ENCODE results near the gene NTSR1.

NTSR1 gene

DNA sequence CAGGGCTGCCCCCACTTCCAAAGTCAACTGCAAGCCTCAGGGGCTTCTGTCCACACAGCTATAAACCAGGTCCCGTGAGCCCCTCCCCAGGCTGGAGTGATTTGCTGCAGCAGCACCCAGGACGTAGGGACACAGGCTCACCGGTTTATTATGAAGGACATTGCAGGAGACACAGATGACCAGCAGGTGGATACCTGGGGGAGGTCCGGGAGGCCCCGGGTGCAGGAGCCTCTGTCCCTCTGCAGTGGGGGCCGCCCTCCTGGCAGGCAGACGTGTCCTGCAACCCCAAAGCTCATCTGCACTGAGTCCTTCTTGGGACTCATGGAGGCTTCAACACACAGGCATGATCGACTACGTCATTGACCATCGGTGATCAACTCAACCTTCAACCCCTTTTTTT lies 14.5 kb upstream of the NTSR1 start:
- no peak for DNase-seq (ENCODE audit: low spot score)

DNA sequence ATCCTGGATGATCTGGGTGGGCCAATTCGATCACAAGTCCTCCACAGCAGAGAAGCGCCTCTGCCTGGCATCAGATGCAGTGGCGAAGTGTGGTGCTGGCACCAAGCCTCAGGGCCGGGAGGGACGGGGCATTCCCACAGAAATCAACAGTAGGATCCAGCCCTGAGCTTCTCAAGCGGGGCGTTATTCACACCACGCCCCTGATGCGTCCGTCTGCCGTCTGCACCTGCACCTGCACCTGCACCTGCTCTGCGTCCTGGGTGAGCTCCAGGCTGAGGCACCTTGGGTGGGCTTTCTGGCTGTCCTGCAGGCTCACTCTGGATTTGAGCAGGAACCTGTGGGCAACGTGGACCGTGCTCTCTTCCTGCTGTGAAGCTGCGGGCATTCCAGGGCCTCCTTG lies 13.8 kb upstream of the NTSR1 start:
- no peak for DNase-seq (ENCODE audit: low spot score)

DNA sequence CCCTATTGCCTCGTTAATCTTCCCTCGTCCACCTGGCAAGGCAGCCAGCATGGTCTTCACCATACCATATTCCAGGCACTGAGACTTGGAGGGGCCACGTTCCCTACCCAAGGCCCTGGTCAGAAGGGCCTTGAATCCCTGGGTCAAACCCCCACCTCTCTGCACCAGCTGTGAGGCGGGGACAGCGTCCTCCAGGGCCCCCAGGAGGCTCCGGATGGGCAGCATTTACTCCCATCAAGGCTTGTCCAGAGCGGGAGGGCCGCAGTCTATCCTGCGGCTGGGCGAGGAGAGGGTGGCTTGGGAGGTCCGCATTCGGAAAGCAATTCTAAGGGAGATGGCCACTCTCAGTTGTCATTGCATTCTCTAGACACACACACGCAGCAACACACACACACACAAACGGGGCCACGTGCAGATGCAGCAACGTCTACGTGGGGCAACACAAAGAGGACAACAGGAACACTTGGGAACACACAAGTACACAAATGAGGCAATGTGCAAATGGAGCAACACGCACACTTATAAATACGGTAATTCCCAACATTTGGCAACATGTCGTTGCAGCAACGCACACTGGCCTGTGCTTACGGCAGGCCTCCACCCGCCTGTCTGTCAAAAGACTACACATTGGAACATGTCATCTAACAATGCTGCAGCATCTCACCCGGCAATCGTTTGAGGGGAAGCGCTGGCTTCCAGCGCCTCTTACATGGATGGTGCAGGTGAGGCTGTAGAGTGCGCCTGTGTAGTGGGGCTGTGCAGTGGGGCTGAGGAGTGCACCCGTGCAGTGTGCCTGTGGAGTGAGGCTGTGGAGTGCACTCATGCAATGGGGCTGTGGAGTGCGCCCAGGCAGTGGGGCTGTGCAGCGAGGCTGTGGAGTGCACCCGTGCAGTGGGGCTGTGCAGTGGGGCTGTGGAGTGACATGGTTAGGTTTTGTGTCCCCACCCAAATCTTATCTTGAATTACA lies 12.9 kb upstream of the NTSR1 start:
- no peak for DNase-seq (ENCODE audit: low spot score)

DNA sequence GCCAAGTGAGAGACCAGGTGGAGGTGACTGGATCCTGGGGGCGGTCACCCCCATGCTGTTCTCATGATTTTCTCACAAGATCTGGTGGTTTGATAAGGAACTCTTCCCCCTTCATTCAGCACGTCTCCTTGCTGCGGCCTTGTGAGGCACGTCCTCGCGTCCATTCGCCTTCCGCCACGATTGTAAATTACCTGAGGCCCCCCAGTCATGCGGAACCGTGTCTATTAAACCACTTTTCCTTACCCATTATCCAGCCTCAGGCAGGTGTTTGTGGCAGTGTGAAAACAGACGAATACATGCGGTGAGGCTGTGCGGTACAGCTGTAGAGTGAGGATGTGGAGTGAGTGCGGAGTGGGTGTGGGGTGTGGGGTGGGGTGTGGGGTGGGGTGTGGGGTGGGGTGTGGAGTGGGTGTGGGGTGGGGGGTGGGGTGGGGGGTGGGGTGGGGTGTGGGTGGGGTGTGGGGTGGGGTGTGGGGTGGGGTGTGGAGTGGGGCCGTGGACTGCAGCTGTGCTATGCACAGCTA lies 12.1 kb upstream of the NTSR1 start:
- no peak for DNase-seq (ENCODE audit: low spot score)

DNA sequence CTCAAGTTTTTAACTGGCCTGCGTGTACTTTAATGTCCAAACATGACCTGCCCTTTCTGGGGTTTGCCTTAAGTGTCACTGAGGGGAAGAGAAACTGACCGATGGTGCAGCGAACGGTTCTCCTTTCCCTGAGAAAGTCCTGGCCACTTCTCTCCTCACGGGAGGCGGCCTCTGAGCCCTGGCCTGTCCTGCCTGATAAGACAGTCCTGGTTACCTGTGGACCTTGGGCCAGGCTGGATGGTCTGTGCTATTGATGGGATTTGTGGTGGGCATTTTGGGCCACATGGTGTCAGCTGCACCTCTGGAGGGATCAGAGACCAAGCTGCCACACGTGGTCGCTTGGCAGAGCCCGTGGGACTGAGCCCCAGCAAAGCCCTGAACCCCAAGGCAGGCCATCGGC lies 11.6 kb upstream of the NTSR1 start:
- no peak for DNase-seq (ENCODE audit: low spot score)

DNA sequence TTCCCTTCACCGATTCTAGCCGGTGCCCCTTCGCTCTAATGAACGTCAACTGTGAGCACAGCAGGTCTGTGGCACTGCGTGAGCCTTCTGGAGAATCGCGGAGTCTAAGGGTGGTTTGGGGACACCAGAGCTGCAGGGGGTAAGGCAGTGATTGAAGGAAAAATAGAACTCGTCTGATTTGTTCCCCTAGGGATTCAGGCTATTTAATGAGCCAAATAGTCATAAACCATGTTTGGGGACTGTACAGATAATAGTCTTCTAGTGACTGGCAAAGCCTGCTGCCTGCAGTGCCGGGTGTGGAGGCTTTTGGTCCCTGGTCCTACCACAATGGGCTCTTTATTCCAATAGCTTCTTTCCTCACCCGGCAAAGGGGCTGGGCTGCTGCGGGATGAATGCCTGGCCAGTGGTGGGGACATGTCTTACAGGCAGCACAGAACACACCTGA lies 11.1 kb upstream of the NTSR1 start:
- DNase-seq (ENCODE audit: low spot score), result no peak

DNA sequence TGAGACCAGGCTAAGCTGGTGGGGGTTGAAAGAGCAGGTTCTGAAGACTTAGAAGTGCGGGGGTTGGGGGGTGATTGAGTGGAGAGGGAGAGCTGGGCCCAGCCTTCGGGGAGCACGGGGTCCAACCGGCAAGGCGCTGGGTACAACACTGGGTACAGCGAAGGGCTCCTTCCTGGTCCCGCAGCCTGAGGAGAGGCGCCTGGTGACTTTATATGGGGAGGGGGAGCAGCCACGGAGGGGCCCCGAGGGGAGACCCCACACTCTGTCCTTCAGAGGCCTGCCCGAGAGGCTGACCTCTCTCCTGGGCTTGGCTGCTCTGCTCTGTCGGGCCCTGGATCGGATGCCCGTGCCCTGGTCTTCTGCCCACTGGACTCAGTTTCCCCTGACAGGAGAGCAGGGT lies 10.4 kb upstream of the NTSR1 start:
- no peak for DNase-seq (ENCODE audit: low spot score)

DNA sequence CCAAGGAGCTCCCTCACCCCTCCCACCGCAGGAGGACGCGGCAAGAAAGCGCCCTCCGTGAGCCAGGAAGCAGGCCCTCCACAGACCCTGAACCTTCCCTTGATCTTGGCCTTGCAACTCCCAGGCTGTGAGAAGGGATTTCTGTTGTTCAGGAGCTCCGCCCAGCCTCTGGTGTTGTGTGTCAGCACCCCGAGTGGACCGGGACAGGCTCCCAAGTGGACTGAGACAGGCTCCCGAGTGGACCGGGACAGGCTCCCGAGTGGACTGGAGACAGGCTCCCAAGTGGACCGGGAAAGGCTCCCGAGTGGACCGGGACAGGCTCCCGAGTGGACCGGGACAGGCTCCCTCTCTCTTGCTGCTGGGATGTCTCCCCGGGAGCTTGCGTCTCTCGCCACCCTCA lies 9.3 kb upstream of the NTSR1 start:
- no peak for DNase-seq (ENCODE audit: low spot score)

DNA sequence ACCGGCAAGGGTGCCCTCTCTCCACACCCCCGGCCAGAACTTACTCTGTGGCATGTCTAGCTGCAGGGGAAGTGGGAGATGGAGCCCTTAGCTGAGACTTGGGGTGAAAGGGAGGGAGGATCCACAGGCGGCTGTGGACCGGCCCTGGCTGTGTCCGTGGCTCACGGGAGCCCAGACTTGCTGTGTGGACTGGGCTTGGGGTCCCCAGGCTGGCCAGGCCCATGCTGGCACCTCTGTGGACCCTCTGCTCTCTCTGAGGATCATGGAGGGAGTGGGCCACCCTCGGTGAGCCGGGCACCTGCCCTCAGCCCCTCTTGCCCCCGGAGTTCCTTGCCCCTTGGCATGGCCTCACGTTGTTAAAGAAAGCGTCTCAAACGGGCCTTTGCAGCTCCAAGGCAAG lies 8.9 kb upstream of the NTSR1 start:
- no peak for DNase-seq (ENCODE audit: low spot score)

DNA sequence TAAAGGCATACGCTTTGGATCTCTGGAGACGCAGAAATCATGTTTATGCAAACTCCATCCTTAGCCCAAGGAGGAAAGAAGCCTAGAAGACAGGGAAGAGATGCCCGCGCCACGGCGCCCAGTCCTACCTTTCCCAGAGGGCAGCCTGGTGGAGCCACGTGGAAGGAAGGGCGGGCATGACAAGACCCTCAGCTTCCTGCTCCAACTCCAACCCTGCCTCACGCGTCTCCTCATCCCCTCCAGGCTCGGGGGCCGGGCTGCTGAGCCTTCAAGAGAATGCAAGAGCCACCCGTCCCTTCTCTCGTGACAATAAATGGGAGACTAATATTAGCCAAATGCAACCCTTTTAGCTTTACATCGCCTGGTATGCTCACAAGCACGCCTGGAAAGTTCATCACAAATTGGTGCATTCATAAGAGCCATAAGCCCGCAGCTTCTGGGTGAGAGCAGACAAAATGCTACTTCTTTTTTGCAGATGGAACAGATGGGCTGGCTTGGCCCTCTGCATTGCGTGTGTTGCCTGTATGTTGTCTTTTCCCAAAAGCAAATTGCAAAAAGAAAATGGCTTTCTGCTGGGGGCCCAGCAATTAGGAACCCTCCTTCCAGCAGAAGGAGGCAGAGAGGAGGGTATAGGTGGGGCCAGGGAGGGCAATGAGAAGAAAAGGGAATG lies 8.2 kb upstream of the NTSR1 start:
- DNase-seq (ENCODE audit: low spot score), result no peak

DNA sequence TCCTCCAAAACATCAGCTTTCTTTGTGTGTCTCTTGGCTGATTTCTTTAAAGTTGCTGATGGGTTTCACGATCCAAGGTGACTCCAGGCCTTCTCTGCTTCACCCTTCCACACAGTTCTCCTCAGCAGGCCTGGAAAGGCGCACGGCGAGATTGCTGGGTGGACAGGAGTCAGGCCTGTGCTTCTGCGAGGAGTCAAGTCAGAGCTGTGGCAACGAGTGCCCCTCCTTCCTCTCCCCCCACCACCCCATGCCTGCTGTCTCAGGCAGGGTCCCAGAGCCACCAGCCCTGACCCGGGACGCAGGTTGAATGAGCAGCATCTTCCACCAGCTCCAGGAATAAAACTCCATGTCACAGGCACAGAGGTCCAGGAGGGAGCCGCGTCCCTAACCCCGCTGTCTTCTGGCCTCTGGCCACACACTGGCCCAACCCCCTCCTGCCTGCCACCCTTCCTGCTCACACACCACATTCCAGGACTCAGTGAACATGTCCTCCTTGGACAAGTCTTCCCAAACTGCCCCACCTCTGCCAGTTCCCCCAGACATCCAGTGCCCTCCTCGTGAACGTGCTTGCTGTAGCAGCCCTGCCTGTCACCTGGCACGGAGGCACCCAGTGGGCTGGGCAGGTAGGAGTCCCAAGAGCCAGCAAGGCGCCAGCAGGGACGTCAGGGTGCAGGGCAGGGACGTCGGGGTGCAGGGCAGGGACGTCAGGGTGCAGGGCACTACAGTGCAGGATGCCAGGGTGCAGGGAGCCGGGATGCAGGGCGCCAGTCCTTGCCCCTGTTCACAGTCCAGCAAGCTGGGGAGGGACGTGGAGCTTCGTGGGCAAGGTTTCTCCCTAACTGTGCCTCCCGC lies 7.2 kb upstream of the NTSR1 start:
- no peak for DNase-seq (ENCODE audit: low spot score)

DNA sequence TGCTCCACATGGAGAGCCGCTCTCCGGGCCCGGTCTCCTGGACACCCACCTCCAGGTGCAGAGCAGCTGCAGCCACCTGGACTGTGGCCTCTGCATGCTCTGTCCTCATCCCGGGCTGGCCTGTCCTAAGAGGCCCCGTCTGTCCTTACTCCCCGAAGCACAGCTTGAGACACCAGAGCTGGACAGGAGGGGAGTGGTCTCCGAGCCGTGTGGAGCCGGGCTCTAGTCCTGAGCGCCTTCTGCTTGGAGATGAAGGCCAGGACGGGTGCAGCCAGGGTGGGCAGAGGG lies 6.7 kb upstream of the NTSR1 start:
- DNase-seq (ENCODE audit: low spot score), result no peak

DNA sequence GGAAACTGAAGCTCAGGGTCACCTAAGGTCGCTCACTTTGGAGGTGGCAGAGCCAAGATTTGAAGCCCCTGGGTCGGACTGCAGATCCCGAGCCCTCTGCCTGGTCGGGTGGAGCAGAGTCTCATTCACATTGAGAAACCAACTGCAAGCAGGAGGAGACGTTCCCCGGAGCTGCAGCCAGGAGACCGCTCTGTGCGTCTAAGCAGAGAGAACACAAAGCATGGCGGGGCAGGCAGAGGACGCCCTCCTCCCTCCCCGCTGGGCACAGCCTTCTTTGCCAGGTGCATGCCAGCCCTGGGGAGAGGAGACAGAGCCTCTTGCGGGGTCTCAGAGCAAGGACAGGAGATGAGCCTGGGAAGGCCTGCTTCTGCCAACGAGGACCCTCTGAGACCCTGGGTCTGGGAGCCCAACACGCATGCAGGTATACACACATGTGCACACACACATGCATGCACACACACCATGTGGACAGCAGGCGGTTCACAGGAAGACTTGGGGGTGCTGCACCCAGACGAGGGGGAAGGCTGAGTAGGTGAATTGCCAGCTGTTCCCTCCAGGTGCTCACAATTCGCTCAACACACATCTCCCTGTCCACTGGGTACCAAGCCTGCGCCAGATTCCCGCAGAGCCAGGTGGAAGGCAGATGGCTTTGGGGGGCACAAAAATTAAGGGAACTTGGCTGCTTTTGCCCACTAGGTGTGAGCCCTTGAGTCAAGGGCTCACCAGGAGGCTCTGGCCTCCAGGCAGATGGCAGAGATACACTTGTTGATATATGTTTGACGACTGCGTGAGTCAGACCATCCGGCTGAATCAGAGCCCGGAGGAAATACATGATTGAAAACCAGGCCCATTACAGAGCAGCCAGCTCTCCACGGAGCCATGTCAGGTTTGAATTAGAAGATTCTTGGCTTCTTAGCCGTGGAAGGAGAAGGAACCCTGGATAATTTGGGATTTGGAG lies 5.5 kb upstream of the NTSR1 start:
- DNase-seq (ENCODE audit: low spot score), result peak; percentile 92

DNA sequence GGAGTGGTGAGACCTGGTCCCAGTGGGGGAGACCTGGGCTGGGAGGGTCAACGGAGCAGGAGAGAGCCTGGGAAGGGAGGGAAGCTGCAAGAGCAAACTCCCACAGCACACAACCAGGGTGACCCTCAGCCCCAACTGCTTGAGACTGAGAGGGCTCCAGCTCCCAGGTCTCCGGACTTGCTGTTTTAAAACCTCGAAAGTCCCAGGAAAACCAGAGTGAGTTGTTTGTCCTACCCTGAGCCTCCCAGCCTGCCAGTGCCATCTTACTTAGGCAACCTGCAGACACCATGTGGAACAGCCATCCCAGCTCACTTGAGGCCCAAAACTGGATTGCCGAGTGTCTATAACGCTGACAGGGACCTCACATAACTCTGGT lies 4.8 kb upstream of the NTSR1 start:
- DNase-seq (ENCODE audit: low spot score), result no peak

DNA sequence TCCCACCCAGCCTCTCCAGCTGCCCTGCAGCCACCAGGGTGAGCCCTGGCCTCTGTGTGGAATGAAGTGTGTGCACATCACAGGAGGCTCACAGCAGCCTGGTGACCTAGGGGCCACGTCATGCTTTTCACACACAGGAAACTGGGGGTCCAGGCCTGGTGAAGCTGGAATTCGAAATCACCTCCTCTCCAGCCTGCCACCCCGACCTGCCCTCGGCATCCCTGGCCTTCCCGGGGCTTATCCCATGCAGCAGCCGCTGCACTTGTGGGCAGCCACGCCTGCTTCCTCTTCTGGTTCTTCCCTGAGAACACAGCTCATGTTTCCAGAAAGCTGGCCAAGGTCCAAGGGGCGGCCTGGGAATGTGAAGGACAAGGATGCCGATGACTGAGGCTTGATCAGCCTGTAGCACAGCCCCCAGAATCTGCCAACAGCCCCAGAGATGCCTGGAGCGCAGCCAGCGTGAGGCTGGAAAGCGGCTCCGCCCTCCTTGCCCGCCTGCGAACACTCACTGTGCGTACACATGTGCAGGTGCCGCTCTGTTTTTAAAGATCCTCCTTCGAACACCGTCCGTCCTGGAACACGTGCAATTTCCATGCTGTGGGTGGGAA lies 4.2 kb upstream of the NTSR1 start:
- peak; percentile 90 for DNase-seq (ENCODE audit: low spot score)

DNA sequence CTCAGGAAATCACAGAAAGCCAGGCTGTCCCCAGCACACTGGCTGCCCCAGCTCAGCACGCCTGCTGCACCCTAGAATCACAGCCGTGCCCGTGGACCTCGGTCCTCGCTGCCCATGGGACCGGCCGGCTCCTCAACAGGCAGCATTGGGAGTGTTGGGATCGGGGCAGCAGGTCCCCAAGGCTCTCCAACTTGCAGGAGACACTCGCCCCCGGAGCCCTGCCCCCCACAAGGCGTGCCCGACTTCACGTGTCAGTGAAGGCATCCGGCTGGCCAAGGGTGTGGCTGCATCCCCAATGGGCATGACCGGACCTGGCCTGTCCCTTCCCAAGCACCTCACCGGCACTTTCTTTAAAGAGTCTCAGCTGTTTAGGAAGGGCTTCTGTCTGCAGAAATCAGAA lies 3.0 kb upstream of the NTSR1 start:
- DNase-seq (ENCODE audit: low spot score), result no peak

DNA sequence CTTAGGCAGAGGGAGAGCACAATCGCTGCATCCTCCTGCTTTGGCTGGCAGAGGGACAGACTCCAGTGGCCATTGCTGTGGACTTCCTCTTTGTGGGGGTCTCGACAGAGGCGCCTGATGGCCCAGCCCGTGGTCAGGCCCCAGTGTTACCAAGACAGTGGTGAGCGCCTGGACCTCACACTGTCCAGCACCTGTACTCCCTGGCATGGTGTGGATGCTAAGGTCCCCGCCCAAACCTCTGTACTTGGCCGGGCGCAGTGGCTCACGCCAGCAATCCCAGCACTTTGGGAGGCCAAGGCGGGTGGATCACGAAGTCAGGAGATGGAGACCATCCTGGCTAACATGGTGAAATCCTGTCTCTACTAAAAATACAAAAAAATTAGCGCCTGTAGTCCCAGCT lies 2.3 kb upstream of the NTSR1 start:
- DNase-seq (ENCODE audit: low spot score), result no peak

DNA sequence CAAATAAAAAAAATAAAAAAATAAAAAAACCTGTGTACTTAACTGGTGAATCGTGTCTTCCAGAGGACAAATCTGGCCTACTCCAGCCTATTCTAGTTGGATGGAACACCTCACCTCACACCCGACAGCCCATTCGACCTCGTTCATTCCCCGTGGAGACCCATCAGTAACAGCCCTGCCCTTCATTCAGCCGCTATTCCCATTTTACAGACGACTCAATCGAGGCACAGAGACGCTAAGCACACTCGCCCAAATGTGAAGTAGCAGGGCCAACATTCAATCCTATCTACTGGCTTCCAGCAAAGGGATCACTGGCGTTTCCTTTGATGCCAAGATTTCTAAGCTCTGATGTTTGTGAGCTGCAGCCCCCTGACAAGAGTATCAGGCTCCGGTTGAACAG lies 1.8 kb upstream of the NTSR1 start:
- no peak for DNase-seq (ENCODE audit: low spot score)

DNA sequence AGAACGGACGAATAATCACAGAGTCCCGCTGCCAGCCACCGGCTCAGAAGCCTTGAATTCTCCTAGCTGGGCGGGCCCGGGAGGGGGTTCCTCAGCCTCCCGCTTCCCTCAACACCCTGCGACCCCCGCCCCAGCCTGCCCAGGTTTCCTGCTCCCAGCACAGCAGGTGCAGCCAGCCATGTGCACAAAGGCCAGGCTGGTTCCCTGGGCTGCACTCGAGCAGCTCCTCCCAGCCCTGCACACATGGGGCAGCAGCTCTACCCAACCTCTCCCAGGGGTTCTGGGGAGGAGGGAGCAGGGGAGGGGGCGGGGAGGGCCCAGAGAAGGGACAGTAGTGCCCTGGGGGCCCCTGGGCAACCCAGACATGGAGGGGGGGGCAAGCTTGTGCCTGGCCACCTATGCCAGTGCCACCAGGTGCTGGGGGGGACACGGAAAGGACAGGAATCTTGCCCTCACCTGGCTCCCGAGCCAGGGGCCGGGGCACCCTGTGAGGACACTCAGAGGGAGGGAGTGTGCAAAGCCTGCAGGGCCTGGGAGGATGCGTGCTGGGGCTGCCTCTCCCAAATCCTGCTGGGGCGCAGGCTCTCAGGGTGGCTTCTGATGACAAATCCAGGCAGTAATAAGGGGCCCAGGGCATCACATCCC lies 1.2 kb upstream of the NTSR1 start:
- DNase-seq (ENCODE audit: low spot score), result no peak

DNA sequence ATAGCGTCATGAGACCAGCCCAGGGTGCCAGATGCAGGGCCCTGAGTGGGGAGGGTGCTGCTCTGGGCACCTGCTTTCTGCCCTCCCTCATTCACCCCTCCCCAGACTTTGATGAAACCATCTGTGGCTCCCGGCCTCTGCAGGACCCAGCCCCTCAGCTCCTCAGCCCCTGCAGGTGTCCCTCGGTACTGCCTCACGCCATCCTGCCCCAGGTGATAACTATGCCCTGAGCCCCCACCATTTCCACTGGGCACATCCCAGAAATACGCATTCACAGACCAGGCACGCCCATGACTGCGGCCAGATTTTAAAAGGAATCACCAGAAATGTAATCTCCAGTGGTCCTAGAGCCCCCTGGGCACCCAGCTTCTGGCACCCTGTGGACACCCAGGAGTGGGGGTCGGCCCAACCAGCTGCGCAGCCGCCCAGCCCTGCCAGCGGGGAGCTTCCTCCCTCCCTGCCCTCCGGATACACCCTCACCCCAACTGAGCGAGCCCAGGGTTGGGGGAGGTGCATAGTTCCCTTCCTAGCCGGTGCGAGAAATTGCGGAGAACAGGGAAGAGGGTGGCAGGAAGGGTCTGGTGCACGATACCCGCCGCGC lies 615 bp upstream of the NTSR1 start:
- DNase-seq (ENCODE audit: low spot score), result no peak

All from AG08396 (cell line).